GM12878 (cell line): ENCODE results near the gene RCL1. TPM values are rescaled to one million over a fixed set of nuclear protein-coding genes. Genes with fewer than 3 reads are reported as not detected.
A peak's percentile ranks its signal among the peaks of the same experiment; 100 is the strongest.

Source experiments
- ATAC-seq: fragments of 200-7000 bp; cut with Tn5 transposase; 3 replicates; pipeline ENCODE4 v1.9.1; 2020; ENCODE audit warnings: mild to moderate bottlenecking, moderate library complexity
- BruUV-seq: library from RNA; stranded (reverse); fragments of 400-500 nt; replicated peaks from 2 replicates; lab custom pipeline; 2021; lab: Mats Ljungman, UMichigan
- CTCF ChIA-PET: fragments of 300-600 bp; sonication (Branson Sonifier 250); formaldehyde crosslinking; extraction: SDS; loops from one replicate; lab custom pipeline; 2021; ENCODE audit warnings: inconsistent platforms; lab: Yijun Ruan, JAX
- POLR2A ChIA-PET: fragments of 350-600 bp; formaldehyde crosslinking; extraction: SDS; loops from one replicate; lab custom pipeline; 2021; ENCODE audit warnings: inconsistent platforms; lab: Charles Lee
- RAD21 ChIA-PET: fragments of 300-600 bp; sonication (Branson Sonifier 250); formaldehyde crosslinking; loops from one replicate; lab custom pipeline; 2023; ENCODE audit warnings: antibody characterized with exemption; ENCODE audit not compliant: unreplicated experiment; lab: Charles Lee
- SMC1A ChIA-PET: fragments of 300-600 bp; sonication (Branson Sonifier 250); formaldehyde crosslinking; loops from one replicate; lab custom pipeline; 2023; ENCODE audit not compliant: unreplicated experiment, uncharacterized antibody; lab: Charles Lee
- DNase-seq: peaks from one replicate; pipeline ENCODE4 v3.0.0-alpha.2; 2011; ENCODE audit warnings: low read depth, low spot score
- FAIRE-seq: peaks from 3 replicates; lab custom pipeline; 2011; peaks lifted over from hg19 to GRCh38; lab: Jason Lieb, UNC
- H2AFZ ChIP-seq: 2 replicates; pipeline ENCODE4 v1.6.0; 2011; ENCODE audit warnings: low read depth, low read length, control low read depth; ENCODE audit not compliant: control insufficient read depth
- H3K27ac ChIP-seq: 2 replicates; pipeline ENCODE4 v1.5.1; 2011; ENCODE audit warnings: control low read depth; ENCODE audit not compliant: control insufficient read depth, insufficient read depth
- H3K27me3 ChIP-seq, 2 experiments: replicated peaks in 1 of 2; 2 replicates each; pipeline versions ENCODE4 v1.6.0 to v1.6.1; 2011; ENCODE audit warnings: low read length in 1 of 2; ENCODE audit not compliant: control insufficient read depth in 2 of 2, insufficient read depth in 2 of 2
- H3K36me3 ChIP-seq, 2 experiments: 2 replicates each; pipeline ENCODE4 v1.5.1; 2011; ENCODE audit warnings: low read length in 1 of 2; ENCODE audit not compliant: control insufficient read depth in 2 of 2, insufficient read depth in 2 of 2
- H3K4me1 ChIP-seq: 2 replicates; pipeline ENCODE4 v1.6.1; 2011; ENCODE audit warnings: mild to moderate bottlenecking, low read length, moderate library complexity, mixed read lengths; ENCODE audit not compliant: control insufficient read depth, insufficient read depth
- H3K4me2 ChIP-seq: 2 replicates; pipeline ENCODE4 v1.6.0; 2011; ENCODE audit warnings: control low read depth; ENCODE audit not compliant: control insufficient read depth, insufficient read depth
- H3K4me3 ChIP-seq: fragments of 200-600 bp; sonication (generic); 2 replicates; pipeline ENCODE4 v1.5.1; 2016
- H3K79me2 ChIP-seq: 2 replicates; pipeline ENCODE4 v1.6.0; 2011; ENCODE audit warnings: low read length; ENCODE audit not compliant: control insufficient read depth, insufficient read depth
- H3K9ac ChIP-seq: 2 replicates; pipeline ENCODE4 v1.8.0; 2011; ENCODE audit warnings: low read length, control low read depth, mixed read lengths; ENCODE audit not compliant: control insufficient read depth, insufficient read depth
- H3K9me3 ChIP-seq: replicated peaks from 3 replicates; pipeline ENCODE4 v1.5.1; 2011; ENCODE audit warnings: mild to moderate bottlenecking, low read length; ENCODE audit not compliant: control insufficient read depth, insufficient read depth
- H4K20me1 ChIP-seq: 2 replicates; pipeline ENCODE4 v1.6.0; 2011; ENCODE audit not compliant: control insufficient read depth, insufficient read depth
- CREM ChIP-seq: IDR thresholded peaks from 2 replicates; pipeline ENCODE4 v1.6.1; 2014; ENCODE audit warnings: antibody characterized with exemption, low read depth
- MAX ChIP-seq: IDR thresholded peaks from 2 replicates; pipeline ENCODE4 v1.6.1; 2012; ENCODE audit warnings: low read depth, low read length, improper control_type of control experiment
- MEF2A ChIP-seq: IDR thresholded peaks from 2 replicates; pipeline ENCODE4 v1.6.1; 2011; ENCODE audit warnings: low read depth, mild to moderate bottlenecking, low read length, moderate library complexity; ENCODE audit not compliant: insufficient read depth
- NR2F1 ChIP-seq: fragments of 450-650 bp; conservative IDR thresholded peaks from 2 replicates; pipeline ENCODE4 v1.6.1; 2017; ENCODE audit warnings: mild to moderate bottlenecking
- RBBP5 ChIP-seq: fragments of 200-600 bp; sonication (generic); conservative IDR thresholded peaks from 2 replicates; pipeline ENCODE4 v1.6.1; 2016
- WGBS: methylation state at CpG from one replicate; pipeline ENCODE4 v1.1.6; 2016; ENCODE audit warnings: low lambda C conversion rate; ENCODE audit not compliant: insufficient replicate concordance, insufficient coverage; ENCODE audit errors: missing lambda C conversion rate; 5-methylcytosine and 5-hydroxymethylcytosine counted together
- in situ Hi-C: fragments of 300-500 bp; cut with MboI; formaldehyde crosslinking; loops from 9 replicates; pipeline ENCODE4 v1.14.3; 2018; ENCODE audit warnings: mixed read lengths
- intact Hi-C: fragments of 100-400 bp; cut with micrococcal nuclease; formaldehyde crosslinking; loops from one replicate; pipeline ENCODE4 v1.14.2; 2022; ENCODE audit not compliant: unreplicated experiment
- polyA plus RNA-seq, 11 experiments: library from polyadenylated mRNA; depleted of rRNA in 4 of 11; unstranded in 6 of 11; stranded (reverse) in 5 of 11; fragments of >200 nt; fragmentation: Nextera tagmentation in 4 of 11; fragmentation: Illumina TruSeq in 1 of 11; extraction: Ambion mirVana in 4 of 11; extraction: Trizol in 1 of 11; gene quantifications; 1 replicate in 1 of 11; 2 replicates in 10 of 11; pipeline versions ENCODE4 v1.2.1 to v1.2.3, GENCODE V29; 2011 to 2016; ENCODE audit warnings: inconsistent platforms in 2 of 11, missing spikeins in 2 of 11, low read depth in 1 of 11
- total RNA-seq, 4 experiments: library from RNA; depleted of rRNA in 3 of 4; stranded (reverse); fragments of >200 nt in 3 of 4; fragmentation: Illumina TruSeq in 1 of 4; extraction: Trizol in 1 of 4; gene quantifications; 2 replicates each; pipeline versions ENCODE4 v1.2.1 to v1.2.3, GENCODE V29; 2013 to 2021

Gene RCL1
- total and polyA plus RNA-seq, 10 of the 15 experiments (the other 5 are each of a cell fraction or from before 2014, with no cell fraction given), result 21.1 to 46.8 (median 30.5) TPM

GRCh38 chr9:4762886-4763541 is 29.7 kb upstream of the RCL1 start:
- Histone ChIP-seq H3K27me3 (no peaks in the 10 kb centered on the region), H4K20me1 (no peaks in the 10 kb centered on the region), H3K36me3 (no peaks in the 10 kb centered on the region), H3K9ac (peak overlapping the region; percentile 53), H3K4me1 (peaks cover 18% of the 10 kb centered on the region), H3K4me2 (peak overlapping the region; percentile 98), H3K27ac (peak overlapping the region; percentile 60), H2AFZ (peak overlapping the region; percentile 90), H3K9me3 (no peaks in the 10 kb centered on the region), H3K79me2 (no peaks in the 10 kb centered on the region), H3K4me3 (peak overlapping the region; percentile 56)
- 11% methylated on average over 11 of the region's 14 CpGs for WGBS
- FAIRE-seq (no peak), DNase-seq (no peak), ATAC-seq (peak; percentile 41)
- intact Hi-C loops, result loop anchor here (1.0 to 5.0 kb wide), 6 partner anchors 30 to 836 kb away; partner anchors contain the start of genes JAK2 and RCL1
- RAD21 ChIA-PET, result interaction anchor here (0.6 to 6.1 kb wide), 26 partner anchors 23 to 838 kb away, joined by 3 to 92 read pairs (median 5); partner anchors contain the start of genes JAK2, PLGRKT and RCL1
- SMC1A ChIA-PET, result interaction anchor here (0.6 to 6.3 kb wide), 37 partner anchors 13 to 864 kb away, joined by 3 to 107 read pairs (median 4); partner anchors contain the start of genes JAK2 and RCL1
- no TSS peak for BruUV-seq
- TF ChIP-seq CREM (0 out of 2 replicates have a peak, but pooled peaks have one; percentile 9), MEF2A (no peak), RBBP5 (no peak), MAX (no peak), NR2F1 (peak; percentile 82)
- in situ Hi-C loops, result loop anchor here (5.0 kb wide), 1 partner anchor 829 kb away; no protein-coding TSS in a partner anchor
- POLR2A ChIA-PET, result interaction anchor here (1.0 to 1.6 kb wide), 3 partner anchors 208 to 230 kb away, joined by 3 read pairs; no protein-coding TSS in a partner anchor
- CTCF ChIA-PET, result interaction anchor here (0.6 to 7.0 kb wide), 45 partner anchors 11 to 1941 kb away, joined by 3 to 147 read pairs (median 4); partner anchors contain the start of genes CD274, JAK2 and PLGRKT
